B cell (primary cell): ENCODE measurements around the gene UBD.

Experiments used
- EZH2 ChIP-seq: IDR thresholded peaks from 2 replicates; pipeline ENCODE4 v1.6.1; 2012; ENCODE audit warnings: borderline replicate concordance, low read depth, mild to moderate bottlenecking, moderate library complexity, low read length; ENCODE audit not compliant: insufficient read depth, poor library complexity, severe bottlenecking
- TF ChIP-seq, protein P1 (sequence below): fragments of 200-600 bp; IDR thresholded peaks from one replicate; pipeline ENCODE4 v1.8.0; 2022; ENCODE audit warnings: antibody characterized with exemption, mild to moderate bottlenecking

DNA sequence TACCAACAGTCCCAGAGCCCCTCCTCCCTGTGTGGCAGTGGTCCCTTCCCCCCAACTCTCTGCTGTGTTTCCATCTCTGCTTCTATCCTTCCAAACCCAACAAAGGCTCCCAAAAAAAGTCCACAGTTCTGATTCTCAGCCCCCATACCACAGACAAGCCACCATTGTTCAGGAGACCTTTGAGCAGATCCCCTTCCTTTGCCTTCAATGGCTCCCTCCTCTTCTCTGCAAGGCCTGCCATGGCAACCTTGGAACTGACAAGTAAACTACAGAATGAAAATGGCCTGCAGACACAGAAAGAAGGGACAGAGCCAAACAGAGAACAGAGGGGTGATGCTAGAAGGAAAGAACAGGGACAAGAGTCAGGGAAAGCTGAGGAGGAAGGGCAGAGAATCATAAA is 48.6 kb upstream of the UBD start:
- TF ChIP-seq, protein P1, sequence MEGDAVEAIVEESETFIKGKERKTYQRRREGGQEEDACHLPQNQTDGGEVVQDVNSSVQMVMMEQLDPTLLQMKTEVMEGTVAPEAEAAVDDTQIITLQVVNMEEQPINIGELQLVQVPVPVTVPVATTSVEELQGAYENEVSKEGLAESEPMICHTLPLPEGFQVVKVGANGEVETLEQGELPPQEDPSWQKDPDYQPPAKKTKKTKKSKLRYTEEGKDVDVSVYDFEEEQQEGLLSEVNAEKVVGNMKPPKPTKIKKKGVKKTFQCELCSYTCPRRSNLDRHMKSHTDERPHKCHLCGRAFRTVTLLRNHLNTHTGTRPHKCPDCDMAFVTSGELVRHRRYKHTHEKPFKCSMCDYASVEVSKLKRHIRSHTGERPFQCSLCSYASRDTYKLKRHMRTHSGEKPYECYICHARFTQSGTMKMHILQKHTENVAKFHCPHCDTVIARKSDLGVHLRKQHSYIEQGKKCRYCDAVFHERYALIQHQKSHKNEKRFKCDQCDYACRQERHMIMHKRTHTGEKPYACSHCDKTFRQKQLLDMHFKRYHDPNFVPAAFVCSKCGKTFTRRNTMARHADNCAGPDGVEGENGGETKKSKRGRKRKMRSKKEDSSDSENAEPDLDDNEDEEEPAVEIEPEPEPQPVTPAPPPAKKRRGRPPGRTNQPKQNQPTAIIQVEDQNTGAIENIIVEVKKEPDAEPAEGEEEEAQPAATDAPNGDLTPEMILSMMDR = no peak
- TF ChIP-seq EZH2 = no peak
